Tibial nerve (tissue), 4 donors: Measurements from ENCODE around the gene MYOM1.
"Not testable (repeated sequence)": the region's sequence is repeated elsewhere in the genome, so short reads cannot be mapped to it uniquely, and the experiment has no call there.

Experiments
- EP300 ChIP-seq, 2 donors: sonication (generic); formaldehyde crosslinking; IDR thresholded peaks; one replicate each; pipeline ENCODE4 v1.6.1; 2017; ENCODE audit warnings: antibody characterized with exemption in 2 of 2, mild to moderate bottlenecking in 1 of 2
- POLR2A ChIP-seq, 2 donors: fragments of 450-650 bp; IDR thresholded peaks; one replicate each; pipeline ENCODE4 v1.6.1; 2017; ENCODE audit warnings: antibody characterized with exemption in 2 of 2, mild to moderate bottlenecking in 2 of 2, moderate library complexity in 2 of 2
- TF ChIP-seq, protein P1 (sequence below), 5 experiments: fragments of 200-600 bp in 3 of 5; fragments of 450-650 bp in 2 of 5; sonication (generic) in 3 of 5; IDR thresholded peaks; one replicate each; pipeline ENCODE4 v1.5.1; 2016 to 2019; ENCODE audit warnings: antibody characterized with exemption in 5 of 5, mild to moderate bottlenecking in 3 of 5, moderate library complexity in 2 of 5

DNA sequence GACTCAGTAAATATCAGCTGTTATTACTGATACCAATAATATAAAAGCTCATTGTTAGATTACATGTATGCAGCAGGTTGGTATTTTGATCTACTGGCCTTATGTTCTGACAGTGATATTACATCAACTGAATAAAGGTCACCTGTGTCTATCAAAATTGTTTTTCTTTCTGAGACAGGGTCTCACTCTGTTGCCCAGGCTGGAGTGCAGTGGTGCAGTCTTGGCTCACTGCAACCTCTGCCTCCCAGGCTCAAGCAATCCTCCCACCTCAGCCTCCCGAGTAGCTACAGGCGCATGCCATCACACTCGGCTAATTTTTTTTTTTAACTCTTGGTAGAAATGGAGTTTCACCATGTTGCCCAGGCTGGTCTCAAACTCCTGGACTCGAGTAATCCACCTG is 1.1 kb upstream of the MYOM1 start:
- not testable (repeated sequence) for TF ChIP-seq POLR2A, EP300 (IDR thresholded peaks at IDR 0.05)
- TF ChIP-seq, protein P1, sequence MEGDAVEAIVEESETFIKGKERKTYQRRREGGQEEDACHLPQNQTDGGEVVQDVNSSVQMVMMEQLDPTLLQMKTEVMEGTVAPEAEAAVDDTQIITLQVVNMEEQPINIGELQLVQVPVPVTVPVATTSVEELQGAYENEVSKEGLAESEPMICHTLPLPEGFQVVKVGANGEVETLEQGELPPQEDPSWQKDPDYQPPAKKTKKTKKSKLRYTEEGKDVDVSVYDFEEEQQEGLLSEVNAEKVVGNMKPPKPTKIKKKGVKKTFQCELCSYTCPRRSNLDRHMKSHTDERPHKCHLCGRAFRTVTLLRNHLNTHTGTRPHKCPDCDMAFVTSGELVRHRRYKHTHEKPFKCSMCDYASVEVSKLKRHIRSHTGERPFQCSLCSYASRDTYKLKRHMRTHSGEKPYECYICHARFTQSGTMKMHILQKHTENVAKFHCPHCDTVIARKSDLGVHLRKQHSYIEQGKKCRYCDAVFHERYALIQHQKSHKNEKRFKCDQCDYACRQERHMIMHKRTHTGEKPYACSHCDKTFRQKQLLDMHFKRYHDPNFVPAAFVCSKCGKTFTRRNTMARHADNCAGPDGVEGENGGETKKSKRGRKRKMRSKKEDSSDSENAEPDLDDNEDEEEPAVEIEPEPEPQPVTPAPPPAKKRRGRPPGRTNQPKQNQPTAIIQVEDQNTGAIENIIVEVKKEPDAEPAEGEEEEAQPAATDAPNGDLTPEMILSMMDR (IDR thresholded peaks at IDR 0.05) = not testable (repeated sequence)
